Lung microvascular endothelial cell (primary cell): ENCODE results near the gene HEATR9. TPM values are rescaled to one million over a fixed set of nuclear protein-coding genes. Genes with fewer than 3 reads are reported as not detected.
A peak's percentile ranks its signal among the peaks of the same experiment; 100 is the strongest.

Source experiments
- DNase-seq, 2 donors: peaks; one replicate each; pipeline versions ENCODE4 v3.0.0 to v3.0.0-alpha.2; 2010; ENCODE audit warnings: low read depth in 2 of 2
- total RNA-seq: library from RNA; depleted of rRNA; stranded (reverse); fragments of >200 nt; gene quantifications from 2 replicates; pipeline ENCODE4 v1.2.1, GENCODE V29; 2014

The HEATR9 gene
- total RNA-seq, 1 donor from 2014 or later: not detected

GRCh38 chr17:35865412-35866340, 3.0 kb downstream of the HEATR9 start:
- DNase-seq: peak in 1 of 2 donors; percentile 53

- no peak for DNase-seq
Observed at GRCh38 chr17:35864853-35865252, 3.8 kb downstream of the HEATR9 start.

GRCh38 chr17:35856603-35857002, 12.1 kb downstream of the HEATR9 start:
- DNase-seq: no peak

DNA sequence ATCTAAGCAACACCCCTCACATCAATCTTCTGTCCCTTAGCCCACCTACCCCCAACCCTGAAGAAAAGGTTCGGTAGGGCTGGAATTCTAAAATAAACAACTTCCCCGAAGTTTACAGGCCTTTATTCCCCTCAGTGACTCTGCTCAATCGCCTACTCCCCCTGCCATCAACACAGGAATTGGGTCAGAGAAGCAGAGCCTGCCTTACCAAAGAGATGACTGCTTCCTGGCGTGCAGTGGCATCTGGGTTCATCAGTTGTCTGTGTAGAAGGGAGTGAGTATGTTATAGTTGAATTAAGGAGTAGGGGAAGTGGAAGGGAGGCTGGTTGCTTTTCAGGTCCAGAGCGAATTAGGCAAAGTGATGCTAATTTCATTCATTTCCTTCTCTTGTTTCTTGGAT, 12.7 kb downstream of the HEATR9 start:
- no peak for DNase-seq

- DNase-seq: peak; percentile 82 to 89
Observed at GRCh38 chr17:35849469-35850348, 19.0 kb downstream of the HEATR9 start.

DNA sequence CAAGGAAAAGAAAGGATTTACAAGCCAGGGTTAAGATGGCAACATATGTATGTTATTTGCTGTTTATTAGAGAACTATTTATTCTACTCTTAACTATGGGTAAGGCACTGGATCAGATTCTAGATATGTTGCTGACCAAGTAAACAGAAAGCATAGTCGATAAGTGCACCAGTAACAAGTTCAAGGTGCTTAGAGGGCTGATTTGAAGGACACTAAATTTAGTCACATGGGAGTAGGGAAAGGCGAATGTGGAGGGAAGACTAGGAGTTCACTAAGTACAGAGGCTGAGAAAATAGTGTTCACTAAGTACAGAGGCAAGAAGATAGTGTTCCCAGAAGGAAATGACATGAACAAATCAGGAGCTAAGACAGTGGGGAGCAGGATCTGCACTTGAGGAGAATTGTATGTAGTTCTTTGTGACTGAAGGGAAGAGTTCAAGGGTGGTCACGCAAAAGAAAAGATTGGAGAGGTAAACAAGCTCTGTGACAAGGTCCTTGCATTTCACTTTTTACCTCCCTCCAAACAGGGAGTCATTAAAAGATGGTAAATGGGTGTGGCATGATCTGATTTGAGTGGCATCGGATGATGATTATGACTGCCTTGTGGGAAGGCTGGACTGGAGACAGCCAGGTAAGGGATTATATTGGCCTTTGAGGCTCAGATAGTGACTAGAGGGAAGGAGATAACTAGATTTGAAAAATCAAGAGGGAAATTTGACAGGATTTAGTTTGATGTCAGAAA, 20.9 kb downstream of the HEATR9 start:
- DNase-seq: no peak

DNA sequence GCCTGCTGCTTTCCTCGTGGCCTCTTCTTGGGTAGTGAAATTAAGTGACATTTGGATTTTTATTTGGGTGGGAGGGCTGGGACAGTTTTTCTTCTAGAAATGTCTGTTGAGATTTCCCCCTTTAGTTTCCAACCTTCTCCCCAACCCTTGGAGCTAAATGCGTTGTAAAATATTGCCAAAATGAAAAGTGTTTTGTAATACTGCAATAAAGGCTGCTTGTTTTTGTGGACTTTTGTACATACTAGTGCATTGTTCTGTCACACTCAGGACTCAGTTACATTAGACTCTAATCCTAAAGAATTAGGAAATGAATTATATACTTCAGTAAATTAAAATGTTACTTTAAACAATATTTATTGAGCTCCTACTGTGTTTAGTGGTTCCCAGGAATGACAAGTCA, 21.7 kb downstream of the HEATR9 start:
- DNase-seq: no peak

DNA sequence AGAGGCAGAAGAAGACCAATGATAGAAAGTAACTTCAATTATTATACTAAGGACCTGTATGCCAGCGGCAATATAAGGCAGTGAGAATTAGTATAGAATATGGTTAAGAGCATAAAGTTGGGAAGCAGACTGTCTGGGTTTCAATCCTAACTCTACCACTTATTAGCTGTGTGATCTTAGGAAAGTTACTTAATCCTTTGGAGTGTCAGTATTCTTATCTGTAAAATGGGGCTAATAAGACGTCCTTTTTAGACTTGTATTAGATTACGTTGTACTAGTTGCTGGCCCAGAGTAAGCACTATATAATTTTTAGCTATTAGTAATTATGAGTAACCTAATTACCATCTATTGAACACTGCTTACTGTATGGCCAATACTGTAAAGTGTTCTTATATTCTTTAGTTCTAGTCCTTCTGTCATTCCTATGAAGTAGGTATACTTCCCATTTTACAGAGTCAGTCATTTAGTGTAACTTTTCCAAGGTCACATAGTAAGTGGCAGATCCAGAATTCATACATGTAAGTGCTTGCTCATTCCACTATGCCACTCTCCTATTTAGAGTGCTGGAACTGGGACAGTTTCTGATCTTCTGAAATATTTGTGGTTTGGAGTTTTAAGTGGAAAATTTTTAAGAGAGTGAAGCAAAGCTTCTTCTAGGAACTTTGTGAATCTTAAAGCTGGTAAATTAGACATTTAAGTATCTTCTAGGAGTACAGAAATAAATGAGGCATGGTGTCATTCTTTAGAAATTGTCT, 22.5 kb downstream of the HEATR9 start:
- DNase-seq: no peak

DNA sequence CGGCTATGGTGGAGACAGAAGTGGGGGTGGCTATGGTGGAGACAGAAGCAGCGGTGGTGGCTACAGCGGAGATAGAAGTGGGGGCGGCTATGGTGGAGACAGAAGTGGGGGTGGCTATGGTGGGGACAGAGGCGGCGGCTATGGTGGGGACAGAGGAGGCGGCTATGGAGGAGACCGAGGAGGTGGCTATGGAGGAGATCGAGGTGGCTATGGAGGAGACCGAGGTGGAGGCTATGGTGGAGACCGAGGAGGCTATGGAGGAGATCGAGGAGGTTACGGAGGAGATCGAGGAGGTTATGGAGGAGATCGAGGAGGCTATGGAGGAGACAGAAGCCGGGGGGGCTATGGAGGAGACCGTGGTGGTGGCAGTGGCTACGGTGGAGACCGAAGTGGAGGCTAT, 24.1 kb downstream of the HEATR9 start:
- no peak for DNase-seq

DNA sequence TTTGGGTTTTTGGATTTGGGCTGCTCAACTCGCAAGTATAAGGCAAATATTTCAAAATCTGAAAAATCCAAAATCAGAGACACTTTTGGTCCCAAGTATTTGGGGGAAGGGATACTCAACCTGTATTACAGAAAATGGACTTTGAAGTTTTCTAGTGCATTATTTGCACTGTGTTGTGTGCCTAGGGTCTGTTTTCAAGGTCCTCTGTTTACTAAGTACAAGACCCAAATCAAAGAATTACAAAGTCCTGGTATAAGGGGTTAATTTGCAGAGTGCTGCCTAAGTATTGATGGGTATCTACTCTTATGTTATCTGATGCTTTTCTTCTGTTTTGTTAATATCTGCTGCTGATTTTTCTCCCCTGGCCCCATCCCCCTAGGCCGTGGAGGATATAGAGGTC, 25.0 kb downstream of the HEATR9 start:
- DNase-seq: no peak

DNA sequence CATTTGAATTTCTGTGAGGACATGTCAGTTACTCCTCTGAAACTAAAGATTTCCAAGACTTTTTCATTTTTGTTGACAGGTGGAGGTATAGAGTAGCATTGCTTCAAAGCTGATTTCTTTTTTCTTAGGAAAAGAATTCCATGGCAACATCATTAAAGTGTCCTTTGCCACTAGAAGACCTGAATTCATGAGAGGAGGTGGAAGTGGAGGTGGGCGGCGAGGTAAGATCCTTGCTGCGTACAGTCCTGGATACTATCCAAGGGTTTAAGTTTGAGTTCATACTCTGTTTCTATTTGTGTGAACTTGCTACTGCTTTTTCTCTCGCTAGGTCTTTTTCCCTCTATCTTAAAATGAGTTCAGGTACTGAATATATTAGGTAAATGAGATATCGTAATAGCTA, 26.5 kb downstream of the HEATR9 start:
- no peak for DNase-seq

- no peak for DNase-seq
Observed at GRCh38 chr17:35841505-35841904, 27.2 kb downstream of the HEATR9 start.

DNA sequence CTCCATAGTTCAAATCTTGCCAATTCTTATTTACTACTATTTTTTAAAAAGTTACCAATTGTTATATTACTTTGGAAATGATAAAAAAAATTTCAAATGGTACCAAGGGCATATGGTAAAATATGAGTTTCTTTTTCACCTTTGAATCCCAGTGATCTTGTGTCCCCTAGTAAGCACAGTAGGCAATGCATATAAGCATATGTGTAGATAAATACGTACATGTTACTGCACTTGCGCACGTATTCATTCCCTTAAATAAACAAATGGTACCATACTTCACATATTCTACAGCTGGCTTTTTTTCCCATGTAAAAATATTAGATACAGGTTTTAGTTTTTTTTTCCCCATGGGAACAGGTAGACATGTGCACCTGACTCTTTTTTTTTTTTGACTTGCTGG, 27.6 kb downstream of the HEATR9 start:
- DNase-seq: no peak

- no peak for DNase-seq
Observed at GRCh38 chr17:35825206-35825605, 43.5 kb downstream of the HEATR9 start.

GRCh38 chr17:35821308-35821707, 47.4 kb downstream of the HEATR9 start:
- no peak for DNase-seq

GRCh38 chr17:35819455-35819854, 49.2 kb downstream of the HEATR9 start:
- DNase-seq: no peak

GRCh38 chr17:35817196-35817595, 51.5 kb downstream of the HEATR9 start:
- no peak for DNase-seq

DNA sequence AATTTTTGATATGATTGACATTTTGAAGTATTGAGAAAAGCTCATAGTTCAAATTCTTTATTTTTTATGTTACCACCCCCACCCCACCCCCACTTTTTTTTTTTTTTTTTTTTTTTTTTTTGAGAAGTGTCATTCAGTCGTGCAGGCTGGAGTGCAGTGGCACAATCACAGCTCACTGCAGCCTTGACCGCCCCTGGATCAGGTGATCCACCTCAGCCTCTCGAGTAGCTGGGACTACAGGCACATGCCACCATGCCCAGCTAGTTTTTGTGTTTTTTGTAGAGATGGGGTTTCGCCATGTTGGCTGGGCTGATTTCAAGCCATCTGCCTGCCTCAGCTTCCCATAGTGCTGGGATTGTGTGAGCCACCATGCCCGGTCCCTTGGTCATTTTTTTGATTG, 52.0 kb downstream of the HEATR9 start:
- no peak for DNase-seq

DNA sequence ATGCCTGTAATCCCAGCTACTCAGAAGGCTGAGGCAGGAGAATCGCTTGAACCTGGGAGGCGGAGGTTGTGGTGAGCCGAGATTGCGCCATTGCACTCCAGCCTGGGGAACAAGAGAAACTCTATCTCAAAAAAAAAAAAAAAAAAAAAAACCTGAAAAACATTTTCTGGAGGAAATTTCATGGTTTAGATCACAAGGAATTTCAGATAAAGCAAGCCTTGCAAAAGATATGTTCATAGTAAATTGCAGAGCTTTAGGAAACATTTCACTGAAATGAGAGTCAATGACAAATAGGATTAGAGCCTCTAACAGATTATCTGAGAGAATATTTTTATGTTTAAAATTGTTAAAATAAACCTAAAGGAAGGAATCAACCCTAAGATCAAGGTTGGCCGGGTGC, 56.2 kb downstream of the HEATR9 start:
- no peak for DNase-seq

GRCh38 chr17:35811759-35812158, 56.9 kb downstream of the HEATR9 start:
- DNase-seq: no peak

GRCh38 chr17:35809855-35810461, 58.7 kb downstream of the HEATR9 start:
- DNase-seq: peak; percentile 38 to 54
